ENCODE results near the gene PSORS1C1.

PSORS1C1 gene

DNA sequence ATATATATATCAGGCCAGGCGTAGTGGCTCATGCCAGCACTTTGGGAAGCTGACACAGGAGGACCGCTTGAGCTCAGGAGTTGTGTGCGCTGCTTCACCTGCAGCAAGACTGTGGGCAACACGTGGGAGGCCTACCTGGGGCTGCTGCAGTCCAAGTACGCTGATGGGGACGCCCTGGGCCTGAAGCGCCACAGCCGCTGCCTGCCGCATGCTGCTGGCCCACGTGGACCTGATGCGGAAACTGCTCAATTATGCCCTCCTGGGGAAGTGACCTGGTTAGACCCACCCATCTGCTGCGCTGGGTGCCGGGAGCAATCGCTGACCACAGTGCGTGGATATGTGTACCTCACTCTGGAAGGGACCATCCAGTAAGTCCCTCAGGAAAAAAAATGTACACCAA, 26.0 kb downstream of the PSORS1C1 start:
- H3K9me3 ChIP-seq (ENCODE audit: control insufficient read depth, low read length): no peaks in the 10 kb centered on the region
- no peak overlapping the region for H3K27ac ChIP-seq (ENCODE audit: insufficient read depth, low read depth, low read length, poor library complexity, severe bottlenecking)
- peaks cover 8% of the 10 kb centered on the region for H3K36me3 ChIP-seq (ENCODE audit: control insufficient read depth, insufficient read depth, low read length)
- WGBS, 2 experiments: 89 to 90% methylated on average over 15 of the region's 15 CpGs
- H3K27me3 ChIP-seq (ENCODE audit: control insufficient read depth, insufficient read depth, low read length, poor library complexity, severe bottlenecking): no peaks in the 10 kb centered on the region
- peaks cover 14% of the 10 kb centered on the region for H3K4me1 ChIP-seq (ENCODE audit: control insufficient read depth, insufficient read depth, low read length)
- no peak overlapping the region for H3K4me3 ChIP-seq (ENCODE audit: insufficient read depth, low read depth, low read length)

DNA sequence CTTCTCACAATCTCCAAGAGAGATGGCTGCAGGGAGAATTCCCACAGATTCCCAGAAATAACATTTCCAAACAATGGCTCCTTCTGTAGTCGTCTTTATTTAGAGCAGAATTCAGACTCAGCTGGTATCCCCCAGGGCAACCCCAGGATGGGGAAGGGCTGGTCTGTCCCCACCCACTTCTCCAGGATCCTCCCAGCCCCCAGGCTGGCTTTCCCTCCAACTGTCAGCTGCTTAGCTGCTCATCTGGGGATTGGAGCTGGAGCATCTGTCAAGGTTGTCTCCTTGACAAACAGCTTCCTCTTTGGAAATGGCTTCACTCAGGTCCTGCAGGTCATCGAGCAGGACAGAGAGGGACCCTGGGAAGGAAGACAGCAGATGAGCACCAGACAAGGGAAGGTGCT, 27.8 kb downstream of the PSORS1C1 start:
- H3K4me1 ChIP-seq (ENCODE audit: control insufficient read depth, insufficient read depth, low read length): peaks cover 14% of the 10 kb centered on the region
- 51 to 55% methylated on average over 2 of the region's 2 CpGs for WGBS, 2 experiments
- H3K27ac ChIP-seq (ENCODE audit: insufficient read depth, low read depth, low read length, poor library complexity, severe bottlenecking): no peak overlapping the region
- H3K27me3 ChIP-seq (ENCODE audit: control insufficient read depth, insufficient read depth, low read length, poor library complexity, severe bottlenecking): no peaks in the 10 kb centered on the region
- peaks cover 8% of the 10 kb centered on the region for H3K36me3 ChIP-seq (ENCODE audit: control insufficient read depth, insufficient read depth, low read length)
- H3K9me3 ChIP-seq (ENCODE audit: control insufficient read depth, low read length): no peaks in the 10 kb centered on the region
- H3K4me3 ChIP-seq (ENCODE audit: insufficient read depth, low read depth, low read length): no peak overlapping the region

DNA sequence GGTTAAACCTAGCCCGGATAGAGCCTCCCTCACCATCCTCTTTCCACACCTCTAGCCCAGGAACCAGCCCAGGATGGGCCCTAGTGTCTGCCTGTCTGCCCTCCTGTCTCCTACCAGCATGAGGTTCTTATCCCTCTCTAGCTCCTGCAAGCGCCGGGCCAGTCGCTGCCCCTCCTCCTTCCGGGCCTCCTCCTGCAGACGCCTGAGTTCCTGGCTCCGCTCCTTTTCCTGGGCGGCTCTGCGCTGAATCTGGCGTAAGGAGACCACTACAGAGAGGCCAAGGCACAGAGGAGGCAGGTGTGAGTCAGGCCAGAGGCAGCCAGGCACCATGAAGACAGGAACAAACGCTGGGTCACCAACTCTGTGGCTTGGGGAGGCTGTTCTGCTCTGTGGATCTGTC, 28.5 kb downstream of the PSORS1C1 start:
- Histone ChIP-seq H3K4me1 (ENCODE audit: control insufficient read depth, insufficient read depth, low read length) (peaks cover 14% of the 10 kb centered on the region), H3K27ac (ENCODE audit: insufficient read depth, low read depth, low read length, poor library complexity, severe bottlenecking) (no peak overlapping the region), H3K27me3 (ENCODE audit: control insufficient read depth, insufficient read depth, low read length, poor library complexity, severe bottlenecking) (no peaks in the 10 kb centered on the region), H3K36me3 (ENCODE audit: control insufficient read depth, insufficient read depth, low read length) (peaks cover 8% of the 10 kb centered on the region), H3K4me3 (ENCODE audit: insufficient read depth, low read depth, low read length) (no peak overlapping the region), H3K9me3 (ENCODE audit: control insufficient read depth, low read length) (no peaks in the 10 kb centered on the region)
- 26 to 29% methylated on average over 11 of the region's 11 CpGs for WGBS, 2 experiments

DNA sequence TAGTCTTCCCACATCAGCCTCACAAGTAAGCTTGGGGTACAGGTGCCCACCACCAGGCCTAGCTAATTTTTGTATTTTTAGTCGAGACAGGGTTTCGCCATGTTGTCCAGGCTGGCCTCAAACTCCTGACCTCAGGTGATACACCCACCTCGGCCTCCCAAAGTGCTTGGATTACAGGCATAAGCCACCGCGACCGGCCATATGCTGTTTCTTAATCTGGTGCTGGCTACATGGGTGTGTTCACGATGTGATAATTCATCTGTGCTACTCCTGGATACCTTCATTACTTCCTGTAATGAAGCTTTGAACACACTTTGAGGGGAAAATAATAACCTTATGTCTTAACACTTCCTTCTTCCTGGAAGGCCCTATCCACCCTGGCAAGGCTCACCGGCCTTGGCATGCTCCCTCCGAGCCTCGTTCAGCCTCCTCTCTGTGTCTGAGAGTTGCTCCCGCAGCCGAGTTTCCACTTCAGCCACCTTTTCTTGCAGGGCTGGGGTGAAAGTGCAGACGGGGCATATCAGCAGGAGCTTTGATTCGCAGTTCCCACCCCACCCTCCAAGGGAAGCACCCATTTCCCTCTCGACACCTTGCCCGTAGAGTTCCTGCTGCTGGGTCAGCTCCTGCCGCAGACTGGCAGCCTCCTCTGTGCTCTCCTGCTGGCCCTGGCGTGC, 29.8 kb downstream of the PSORS1C1 start:
- Histone ChIP-seq H3K36me3 (ENCODE audit: control insufficient read depth, insufficient read depth, low read length) (peaks cover 8% of the 10 kb centered on the region), H3K4me1 (ENCODE audit: control insufficient read depth, insufficient read depth, low read length) (peaks cover 14% of the 10 kb centered on the region), H3K27ac (ENCODE audit: insufficient read depth, low read depth, low read length, poor library complexity, severe bottlenecking) (no peak overlapping the region), H3K4me3 (ENCODE audit: insufficient read depth, low read depth, low read length) (no peak overlapping the region), H3K27me3 (ENCODE audit: control insufficient read depth, insufficient read depth, low read length, poor library complexity, severe bottlenecking) (no peaks in the 10 kb centered on the region), H3K9me3 (ENCODE audit: control insufficient read depth, low read length) (no peaks in the 10 kb centered on the region)
- 94 to 97% methylated on average over 18 of the region's 18 CpGs for WGBS, 2 experiments

DNA sequence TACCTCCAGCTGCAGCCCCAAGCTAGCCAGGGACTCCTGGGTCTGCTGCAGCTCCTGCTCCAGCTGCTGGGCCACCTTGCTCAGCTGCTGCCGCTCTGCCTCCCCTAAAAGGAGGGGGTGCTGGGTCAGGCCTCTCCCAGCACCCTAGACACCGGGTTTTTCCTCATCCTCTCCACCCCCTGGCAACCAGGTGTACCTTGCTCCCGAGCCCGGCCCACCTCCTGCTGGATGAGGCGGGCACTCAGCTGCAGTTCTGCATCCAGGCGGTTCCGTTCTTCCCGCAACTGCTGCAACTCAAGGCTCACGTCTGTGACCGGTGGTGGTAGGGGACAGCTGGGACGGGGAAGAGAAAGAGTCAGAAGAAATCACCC, 30.4 kb downstream of the PSORS1C1 start:
- peaks cover 8% of the 10 kb centered on the region for H3K36me3 ChIP-seq (ENCODE audit: control insufficient read depth, insufficient read depth, low read length)
- no peak overlapping the region for H3K27ac ChIP-seq (ENCODE audit: insufficient read depth, low read depth, low read length, poor library complexity, severe bottlenecking)
- H3K27me3 ChIP-seq (ENCODE audit: control insufficient read depth, insufficient read depth, low read length, poor library complexity, severe bottlenecking): no peaks in the 10 kb centered on the region
- H3K9me3 ChIP-seq (ENCODE audit: control insufficient read depth, low read length): no peaks in the 10 kb centered on the region
- no peak overlapping the region for H3K4me3 ChIP-seq (ENCODE audit: insufficient read depth, low read depth, low read length)
- WGBS, 2 experiments: 90% methylated on average over 11 of the region's 11 CpGs
- H3K4me1 ChIP-seq (ENCODE audit: control insufficient read depth, insufficient read depth, low read length): peaks cover 14% of the 10 kb centered on the region

DNA sequence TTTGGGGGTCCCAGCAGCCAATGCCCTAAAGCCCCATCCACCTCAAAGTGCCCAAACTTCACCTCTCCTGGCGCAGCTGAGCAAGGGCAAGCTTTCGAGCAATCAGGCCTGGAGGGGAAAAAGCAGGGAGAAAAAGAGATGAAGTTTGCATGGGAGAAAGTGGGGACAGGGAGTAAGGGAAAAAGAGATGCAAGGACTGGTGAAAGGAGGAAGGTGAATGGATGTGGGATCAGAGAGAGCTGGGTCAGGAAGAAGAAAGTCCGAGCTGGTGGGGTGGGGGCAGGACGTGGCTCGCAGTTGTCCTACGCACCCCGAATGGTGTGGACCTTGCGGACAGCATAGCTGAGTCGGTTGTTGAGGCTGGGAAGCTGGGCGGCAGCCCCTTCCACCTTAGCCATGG, 30.8 kb downstream of the PSORS1C1 start:
- Histone ChIP-seq H3K27me3 (ENCODE audit: control insufficient read depth, insufficient read depth, low read length, poor library complexity, severe bottlenecking) (no peaks in the 10 kb centered on the region), H3K9me3 (ENCODE audit: control insufficient read depth, low read length) (no peaks in the 10 kb centered on the region), H3K4me1 (ENCODE audit: control insufficient read depth, insufficient read depth, low read length) (peaks cover 14% of the 10 kb centered on the region), H3K36me3 (ENCODE audit: control insufficient read depth, insufficient read depth, low read length) (peaks cover 8% of the 10 kb centered on the region), H3K27ac (ENCODE audit: insufficient read depth, low read depth, low read length, poor library complexity, severe bottlenecking) (no peak overlapping the region), H3K4me3 (ENCODE audit: insufficient read depth, low read depth, low read length) (no peak overlapping the region)
- 96% methylated on average over 10 of the region's 10 CpGs for WGBS, 2 experiments

DNA sequence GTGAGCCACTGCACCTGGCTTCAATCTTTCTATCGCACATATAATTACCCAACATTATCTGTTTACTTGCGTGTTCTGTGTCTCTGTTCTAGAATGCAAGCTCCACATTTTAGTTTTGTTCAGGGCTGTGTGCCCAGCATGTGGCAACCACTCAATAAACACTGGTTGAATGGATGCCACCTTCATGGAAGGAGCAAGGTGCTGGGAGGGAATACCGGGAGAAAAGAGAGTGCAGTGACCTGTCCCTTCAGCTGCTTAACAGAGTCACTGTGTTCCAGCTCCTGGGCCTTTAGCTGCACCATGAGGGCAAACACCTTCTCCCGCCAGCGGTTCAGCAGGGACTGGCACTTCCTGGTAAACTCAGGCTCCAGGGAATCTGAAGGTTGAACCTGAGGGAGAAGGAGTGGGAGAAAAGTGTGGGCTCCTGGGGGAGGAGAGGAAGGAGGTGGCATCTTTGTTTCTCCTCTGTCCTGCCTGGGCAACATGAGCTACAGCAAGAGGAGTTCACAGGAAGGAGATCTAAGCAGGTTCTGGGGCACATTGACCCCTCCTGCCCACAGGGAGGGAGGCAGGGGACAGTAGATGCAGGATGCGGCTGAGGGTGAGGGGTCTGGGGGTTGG, 35.3 kb downstream of the PSORS1C1 start:
- H3K27me3 ChIP-seq (ENCODE audit: control insufficient read depth, insufficient read depth, low read length, poor library complexity, severe bottlenecking): no peaks in the 10 kb centered on the region
- no peak overlapping the region for H3K4me3 ChIP-seq (ENCODE audit: insufficient read depth, low read depth, low read length)
- H3K4me1 ChIP-seq (ENCODE audit: control insufficient read depth, insufficient read depth, low read length): no peaks in the 10 kb centered on the region
- H3K36me3 ChIP-seq (ENCODE audit: control insufficient read depth, insufficient read depth, low read length): peaks cover 15% of the 10 kb centered on the region
- no peak overlapping the region for H3K27ac ChIP-seq (ENCODE audit: insufficient read depth, low read depth, low read length, poor library complexity, severe bottlenecking)
- no peaks in the 10 kb centered on the region for H3K9me3 ChIP-seq (ENCODE audit: control insufficient read depth, low read length)
- 95% methylated on average over 6 of the region's 6 CpGs for whole genome bisulfite sequencing, 2 experiments

DNA sequence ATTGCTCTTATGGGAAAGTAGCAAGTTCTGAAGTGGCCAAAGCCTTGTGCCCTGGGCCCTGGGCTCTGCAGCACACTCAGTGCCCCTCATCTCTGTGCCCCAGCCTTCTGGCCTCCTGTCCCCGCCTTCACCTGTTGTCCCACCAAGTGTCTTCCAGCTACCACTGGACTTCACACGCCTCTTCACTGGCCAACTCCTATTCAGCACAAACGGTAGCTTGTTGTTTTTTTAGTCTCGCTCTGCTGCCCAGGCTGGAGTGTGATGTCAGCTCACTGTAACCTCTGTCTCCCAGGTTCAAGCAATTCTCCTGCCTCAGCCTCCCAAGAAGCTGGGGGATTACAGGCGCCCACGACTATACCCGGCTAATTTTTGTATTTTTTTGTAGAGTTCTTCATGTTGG, 38.2 kb downstream of the PSORS1C1 start:
- Histone ChIP-seq H3K9me3 (ENCODE audit: control insufficient read depth, low read length) (no peaks in the 10 kb centered on the region), H3K4me3 (ENCODE audit: insufficient read depth, low read depth, low read length) (no peak overlapping the region), H3K27me3 (ENCODE audit: control insufficient read depth, insufficient read depth, low read length, poor library complexity, severe bottlenecking) (no peaks in the 10 kb centered on the region), H3K36me3 (ENCODE audit: control insufficient read depth, insufficient read depth, low read length) (peaks cover 17% of the 10 kb centered on the region), H3K27ac (ENCODE audit: insufficient read depth, low read depth, low read length, poor library complexity, severe bottlenecking) (no peak overlapping the region), H3K4me1 (ENCODE audit: control insufficient read depth, insufficient read depth, low read length) (peaks cover 4% of the 10 kb centered on the region)
- 92 to 94% methylated on average over 7 of the region's 7 CpGs for WGBS, 2 experiments

DNA sequence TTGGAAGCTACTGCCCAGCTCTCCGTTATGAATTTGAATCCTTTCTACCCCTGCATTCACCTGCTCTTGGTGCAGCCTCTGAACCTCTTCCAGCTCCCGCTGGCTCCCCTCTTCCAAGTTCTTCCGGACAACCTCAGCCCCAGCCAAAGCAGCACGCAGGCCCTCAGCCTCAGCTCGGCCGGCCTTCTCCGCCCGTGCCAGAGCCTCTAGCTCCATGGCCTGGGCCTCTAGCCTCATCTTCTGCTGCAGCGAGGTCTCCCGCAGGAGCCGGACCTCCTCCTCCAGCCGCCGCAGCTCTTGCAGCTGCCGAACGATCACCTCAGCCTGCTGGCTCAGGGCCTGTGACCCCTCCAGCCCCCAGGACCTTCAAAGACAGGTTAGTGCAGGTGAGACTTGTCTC, 39.8 kb downstream of the PSORS1C1 start:
- H3K4me3 ChIP-seq (ENCODE audit: insufficient read depth, low read depth, low read length): no peak overlapping the region
- 94% methylated on average over 15 of the region's 15 CpGs for WGBS, 2 experiments
- H3K27ac ChIP-seq (ENCODE audit: insufficient read depth, low read depth, low read length, poor library complexity, severe bottlenecking): no peak overlapping the region
- H3K36me3 ChIP-seq (ENCODE audit: control insufficient read depth, insufficient read depth, low read length): peaks cover 17% of the 10 kb centered on the region
- peaks cover 7% of the 10 kb centered on the region for H3K27me3 ChIP-seq (ENCODE audit: control insufficient read depth, insufficient read depth, low read length, poor library complexity, severe bottlenecking)
- no peaks in the 10 kb centered on the region for H3K9me3 ChIP-seq (ENCODE audit: control insufficient read depth, low read length)
- peaks cover 4% of the 10 kb centered on the region for H3K4me1 ChIP-seq (ENCODE audit: control insufficient read depth, insufficient read depth, low read length)

DNA sequence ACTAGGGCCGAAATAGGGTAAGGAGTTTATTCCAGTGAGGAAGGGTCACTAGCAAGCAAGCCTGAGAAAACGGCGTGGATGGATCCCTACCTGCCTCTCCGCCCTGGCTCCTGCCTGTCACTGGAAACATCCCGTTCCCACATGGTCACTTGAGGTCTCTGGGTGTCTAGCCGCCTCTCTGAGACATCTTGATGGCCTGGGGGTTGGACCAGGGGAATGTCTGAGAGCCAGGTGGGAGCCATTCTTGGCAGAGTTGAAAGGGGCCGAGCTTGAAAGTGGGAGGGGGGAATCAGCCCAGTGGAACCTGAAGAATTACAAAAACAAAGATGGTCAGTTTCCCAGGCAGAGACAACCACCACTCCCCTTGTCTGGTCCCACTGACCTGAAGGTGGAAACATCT, 42.0 kb downstream of the PSORS1C1 start:
- Histone ChIP-seq H3K4me1 (ENCODE audit: control insufficient read depth, insufficient read depth, low read length) (peaks cover 4% of the 10 kb centered on the region), H3K36me3 (ENCODE audit: control insufficient read depth, insufficient read depth, low read length) (peaks cover 17% of the 10 kb centered on the region)
- 93 to 95% methylated on average over 7 of the region's 7 CpGs for WGBS, 2 experiments

More for the DNA sequence above, 42.0 kb downstream of the PSORS1C1 start:
- no peaks in the 10 kb centered on the region for H3K9me3 ChIP-seq (ENCODE audit: control insufficient read depth, low read length)
- H3K27ac ChIP-seq (ENCODE audit: insufficient read depth, low read depth, low read length, poor library complexity, severe bottlenecking): no peak overlapping the region
- H3K27me3 ChIP-seq (ENCODE audit: control insufficient read depth, insufficient read depth, low read length, poor library complexity, severe bottlenecking): peaks cover 12% of the 10 kb centered on the region
- H3K4me3 ChIP-seq (ENCODE audit: insufficient read depth, low read depth, low read length): no peak overlapping the region

Measured in ectodermal cell (in vitro differentiated cells).